ENCODE measurements around the gene PRKCA. TPM values are rescaled to one million over a fixed set of nuclear protein-coding genes. Genes with fewer than 3 reads are reported as not detected.

Gene PRKCA
- total and polyA plus RNA-seq, 2 experiments from 2014 or later: 6.4 to 35.4 TPM

DNA sequence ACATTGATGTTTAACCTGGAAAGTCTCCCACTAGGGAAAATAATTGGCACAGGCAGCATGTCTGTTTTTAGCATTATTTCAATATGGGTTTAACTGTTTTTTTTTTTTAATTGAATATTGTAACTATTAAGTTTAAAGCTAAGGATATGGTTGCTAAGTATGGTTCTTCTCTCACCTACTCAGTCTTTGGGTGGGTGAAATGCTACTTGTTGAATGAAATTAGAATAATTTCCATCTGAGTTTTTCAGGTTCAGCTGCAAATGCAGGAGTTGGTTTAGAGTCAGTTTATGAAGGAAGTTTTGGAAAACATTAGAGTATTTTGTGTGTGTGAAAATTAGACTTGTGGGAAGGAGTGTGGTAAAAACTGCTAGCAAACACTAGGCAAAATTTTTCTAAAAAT, 93.5 kb downstream of the PRKCA start:
- no peak for TF ChIP-seq REST (IDR thresholded peaks at IDR 0.05; ENCODE audit: unreplicated experiment)
- no peak for TF ChIP-seq ZNF114 (CRISPR knock-in tag; IDR thresholded peaks at IDR 0.05)
- TF ChIP-seq EZH2phosphoT487 (IDR thresholded peaks at IDR 0.05; ENCODE audit: unreplicated experiment): no peak
- TF ChIP-seq CREB1 (CRISPR knock-in tag; IDR thresholded peaks at IDR 0.05; ENCODE audit: low read depth): no peak
- TF ChIP-seq EZH2 (IDR thresholded peaks at IDR 0.05; ENCODE audit: low read depth, unreplicated experiment): no peak
- no peak for TF ChIP-seq POLR2AphosphoS5 (IDR thresholded peaks at IDR 0.05; ENCODE audit: low read depth)
- TF ChIP-seq CTCF (conservative IDR thresholded peaks at IDR 0.05; ENCODE audit: low read depth in 2 of 2): no peak
- TF ChIP-seq, protein P1, sequence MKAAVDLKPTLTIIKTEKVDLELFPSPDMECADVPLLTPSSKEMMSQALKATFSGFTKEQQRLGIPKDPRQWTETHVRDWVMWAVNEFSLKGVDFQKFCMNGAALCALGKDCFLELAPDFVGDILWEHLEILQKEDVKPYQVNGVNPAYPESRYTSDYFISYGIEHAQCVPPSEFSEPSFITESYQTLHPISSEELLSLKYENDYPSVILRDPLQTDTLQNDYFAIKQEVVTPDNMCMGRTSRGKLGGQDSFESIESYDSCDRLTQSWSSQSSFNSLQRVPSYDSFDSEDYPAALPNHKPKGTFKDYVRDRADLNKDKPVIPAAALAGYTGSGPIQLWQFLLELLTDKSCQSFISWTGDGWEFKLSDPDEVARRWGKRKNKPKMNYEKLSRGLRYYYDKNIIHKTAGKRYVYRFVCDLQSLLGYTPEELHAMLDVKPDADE (IDR thresholded peaks at IDR 0.05): no peak
- no peak for TF ChIP-seq JUNB (IDR thresholded peaks at IDR 0.05; ENCODE audit: unreplicated experiment)
- no peak for TF ChIP-seq ZNF331 (CRISPR knock-in tag; IDR thresholded peaks at IDR 0.05; ENCODE audit: low read depth)
- no peak for TF ChIP-seq STAT1 (IDR thresholded peaks at IDR 0.05; ENCODE audit: unreplicated experiment)
- TF ChIP-seq ZNF462 (CRISPR knock-in tag; IDR thresholded peaks at IDR 0.05): no peak
- TF ChIP-seq NANOG (IDR thresholded peaks at IDR 0.05; ENCODE audit: borderline replicate concordance): no peak
- H3F3A ChIP-seq (replicated peaks; ENCODE audit: low read depth): 0 out of 2 replicates have a peak, but pooled peaks cover 2% of the 10 kb centered on the region
- no peaks in the 10 kb centered on the region for H3K9me2 ChIP-seq (ENCODE audit: insufficient read depth)
- DNase-seq (ENCODE audit: low spot score) (no peak), ATAC-seq (no peak)
- no peaks in the 10 kb centered on the region; the same call in 1 of the 2 replicates for H3K79me2 ChIP-seq (replicated peaks; ENCODE audit: insufficient read depth)
- H2AFZ ChIP-seq: no peak overlapping the region
- no peaks in the 10 kb centered on the region for H3K27me3 ChIP-seq (ENCODE audit: insufficient read depth)
- H3K4me1 ChIP-seq (ENCODE audit: insufficient read depth): peaks cover 5% of the 10 kb centered on the region; the same call in 1 of the 2 replicates
- H3K4me3 ChIP-seq: no peak overlapping the region
- no peaks in the 10 kb centered on the region for H3K36me3 ChIP-seq (ENCODE audit: insufficient read depth)
- no peak overlapping the region for H3K27ac ChIP-seq (ENCODE audit: low read depth)
- peaks cover 6% of the 10 kb centered on the region; the same call in 1 of the 3 replicates for H3K36me3 Mint-ChIP-seq (ENCODE audit: low read depth)
- H3K4me1 Mint-ChIP-seq: peaks cover 4% of the 10 kb centered on the region
- H3K9me3 Mint-ChIP-seq: no peaks in the 10 kb centered on the region; the same call in 2 of the 3 replicates
- no peaks in the 10 kb centered on the region for H3K27me3 Mint-ChIP-seq (ENCODE audit: insufficient read depth, low read depth, poor library complexity)
- H3K27ac Mint-ChIP-seq: no peak overlapping the region
- no peaks in the 10 kb centered on the region for H4K20me1 ChIP-seq (replicated peaks; ENCODE audit: insufficient read depth)
- no peak overlapping the region for H3K4me2 ChIP-seq
- H3K4me3 Mint-ChIP-seq: no peak overlapping the region
